Breast epithelium (tissue), 3 donors: ENCODE measurements around the gene SYNGR1.

ENCODE experiments used
- POLR2AphosphoS5 ChIP-seq, 3 donors: sonication (generic); formaldehyde crosslinking; IDR thresholded peaks; one replicate each; pipeline ENCODE4 v1.6.1; 2017; ENCODE audit warnings: antibody characterized with exemption in 3 of 3
- TF ChIP-seq, protein P1 (sequence below), 3 donors: fragments of 450-650 bp; IDR thresholded peaks; one replicate each; pipeline ENCODE4 v1.5.1; 2016 to 2017; ENCODE audit warnings: antibody characterized with exemption in 3 of 3, mild to moderate bottlenecking in 3 of 3, moderate library complexity in 3 of 3

GRCh38 chr22:39306456-39307361 lies 43.1 kb upstream of the SYNGR1 start:
- TF ChIP-seq, protein P1, sequence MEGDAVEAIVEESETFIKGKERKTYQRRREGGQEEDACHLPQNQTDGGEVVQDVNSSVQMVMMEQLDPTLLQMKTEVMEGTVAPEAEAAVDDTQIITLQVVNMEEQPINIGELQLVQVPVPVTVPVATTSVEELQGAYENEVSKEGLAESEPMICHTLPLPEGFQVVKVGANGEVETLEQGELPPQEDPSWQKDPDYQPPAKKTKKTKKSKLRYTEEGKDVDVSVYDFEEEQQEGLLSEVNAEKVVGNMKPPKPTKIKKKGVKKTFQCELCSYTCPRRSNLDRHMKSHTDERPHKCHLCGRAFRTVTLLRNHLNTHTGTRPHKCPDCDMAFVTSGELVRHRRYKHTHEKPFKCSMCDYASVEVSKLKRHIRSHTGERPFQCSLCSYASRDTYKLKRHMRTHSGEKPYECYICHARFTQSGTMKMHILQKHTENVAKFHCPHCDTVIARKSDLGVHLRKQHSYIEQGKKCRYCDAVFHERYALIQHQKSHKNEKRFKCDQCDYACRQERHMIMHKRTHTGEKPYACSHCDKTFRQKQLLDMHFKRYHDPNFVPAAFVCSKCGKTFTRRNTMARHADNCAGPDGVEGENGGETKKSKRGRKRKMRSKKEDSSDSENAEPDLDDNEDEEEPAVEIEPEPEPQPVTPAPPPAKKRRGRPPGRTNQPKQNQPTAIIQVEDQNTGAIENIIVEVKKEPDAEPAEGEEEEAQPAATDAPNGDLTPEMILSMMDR (IDR thresholded peaks at IDR 0.05), result peak in 1 of 3 donors; percentile 12
- TF ChIP-seq POLR2AphosphoS5 (IDR thresholded peaks at IDR 0.05), result no peak
